ENCODE data around the gene FAM184A.

GRCh38 chr6:119076173-119076572 lies 2.3 kb downstream of the FAM184A start:
- TF ChIP-seq, protein P1, sequence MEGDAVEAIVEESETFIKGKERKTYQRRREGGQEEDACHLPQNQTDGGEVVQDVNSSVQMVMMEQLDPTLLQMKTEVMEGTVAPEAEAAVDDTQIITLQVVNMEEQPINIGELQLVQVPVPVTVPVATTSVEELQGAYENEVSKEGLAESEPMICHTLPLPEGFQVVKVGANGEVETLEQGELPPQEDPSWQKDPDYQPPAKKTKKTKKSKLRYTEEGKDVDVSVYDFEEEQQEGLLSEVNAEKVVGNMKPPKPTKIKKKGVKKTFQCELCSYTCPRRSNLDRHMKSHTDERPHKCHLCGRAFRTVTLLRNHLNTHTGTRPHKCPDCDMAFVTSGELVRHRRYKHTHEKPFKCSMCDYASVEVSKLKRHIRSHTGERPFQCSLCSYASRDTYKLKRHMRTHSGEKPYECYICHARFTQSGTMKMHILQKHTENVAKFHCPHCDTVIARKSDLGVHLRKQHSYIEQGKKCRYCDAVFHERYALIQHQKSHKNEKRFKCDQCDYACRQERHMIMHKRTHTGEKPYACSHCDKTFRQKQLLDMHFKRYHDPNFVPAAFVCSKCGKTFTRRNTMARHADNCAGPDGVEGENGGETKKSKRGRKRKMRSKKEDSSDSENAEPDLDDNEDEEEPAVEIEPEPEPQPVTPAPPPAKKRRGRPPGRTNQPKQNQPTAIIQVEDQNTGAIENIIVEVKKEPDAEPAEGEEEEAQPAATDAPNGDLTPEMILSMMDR (conservative IDR thresholded peaks at IDR 0.05; ENCODE audit: low read length): no peak
- TF ChIP-seq EZH2phosphoT487 (IDR thresholded peaks at IDR 0.05; ENCODE audit: borderline replicate concordance): no peak

Data from Loucy (cell line).